GM19351 (cell line): ENCODE results near the gene RUNX1.
A peak's percentile ranks its signal among the peaks of the same experiment; 100 is the strongest.

ENCODE experiments used
- ATAC-seq: cut with Tn5 transposase; IDR thresholded peaks from one replicate; pipeline ENCODE4 v1.9.1; 2021; ENCODE audit warnings: mild to moderate bottlenecking, moderate library complexity; ENCODE audit not compliant: unreplicated experiment

RUNX1 gene

DNA sequence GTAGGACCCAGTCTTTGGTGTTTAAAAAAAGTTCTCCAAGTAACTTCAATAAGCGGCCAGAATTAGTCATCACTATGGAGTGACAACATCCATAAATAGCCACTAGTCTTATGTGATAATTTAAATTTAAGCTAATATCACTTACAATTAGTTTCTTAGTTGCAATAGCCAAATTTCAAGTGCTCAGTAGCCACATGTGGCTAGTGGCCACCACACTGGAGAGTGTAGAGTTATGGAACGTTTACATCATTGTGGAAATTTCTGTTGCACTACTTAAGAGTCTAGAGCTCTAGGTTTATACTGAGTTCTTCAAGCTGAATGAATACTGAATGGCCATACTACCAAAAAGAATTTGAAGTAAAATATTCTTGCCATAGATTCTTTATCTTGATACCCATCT, 121.1 kb downstream of the RUNX1 start:
- no peak for ATAC-seq

DNA sequence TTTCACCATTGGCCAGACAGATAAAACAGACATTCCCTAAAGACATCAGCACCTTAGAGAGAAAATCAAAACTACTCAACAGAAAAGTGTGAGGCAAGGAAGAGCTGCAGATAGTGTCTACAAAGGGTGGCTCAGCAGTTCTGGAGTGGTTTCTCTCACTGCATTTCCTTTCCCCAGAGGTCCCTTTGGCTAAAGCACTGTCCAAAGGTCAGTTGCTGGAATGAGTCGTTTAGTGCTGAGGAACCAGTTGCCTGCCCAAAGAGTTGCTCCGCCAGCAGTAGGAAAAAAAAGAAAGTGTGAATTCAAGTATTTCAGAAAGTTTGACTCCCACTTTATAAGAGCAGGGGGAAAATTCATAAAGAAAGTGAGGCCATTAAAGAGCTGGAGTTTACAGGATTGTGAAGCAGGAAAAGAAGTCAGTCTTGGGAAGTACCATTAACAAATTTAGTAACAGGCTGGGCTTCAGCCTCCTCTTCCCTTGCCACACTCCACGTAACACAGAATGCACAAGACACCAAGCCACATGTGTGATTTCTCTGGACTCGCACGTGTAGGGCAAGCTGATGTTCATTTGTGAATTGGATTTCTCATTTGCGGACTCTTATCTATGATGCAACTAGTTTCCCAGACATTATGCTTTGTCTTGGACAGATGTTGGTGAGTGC, 122.2 kb downstream of the RUNX1 start:
- ATAC-seq: no peak

DNA sequence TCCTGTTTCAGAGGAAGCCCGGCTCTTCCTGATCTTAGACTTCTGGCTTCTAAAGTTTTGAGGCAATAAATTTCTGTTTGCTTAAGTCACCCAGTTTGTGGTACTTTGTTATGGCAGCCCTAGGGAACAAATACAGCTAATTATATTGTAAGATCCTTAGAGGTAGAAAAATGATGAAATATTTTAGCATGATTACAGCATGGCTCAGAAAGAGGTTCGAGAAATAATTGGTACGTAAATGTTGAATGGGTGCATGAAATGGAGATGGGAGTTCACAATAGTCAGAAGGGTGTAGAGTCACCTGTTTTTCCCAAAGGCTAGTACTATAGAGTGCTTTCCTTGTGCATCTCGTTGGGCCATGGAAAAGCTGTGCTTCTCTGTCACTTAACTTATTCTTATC, 123.5 kb downstream of the RUNX1 start:
- no peak for ATAC-seq

DNA sequence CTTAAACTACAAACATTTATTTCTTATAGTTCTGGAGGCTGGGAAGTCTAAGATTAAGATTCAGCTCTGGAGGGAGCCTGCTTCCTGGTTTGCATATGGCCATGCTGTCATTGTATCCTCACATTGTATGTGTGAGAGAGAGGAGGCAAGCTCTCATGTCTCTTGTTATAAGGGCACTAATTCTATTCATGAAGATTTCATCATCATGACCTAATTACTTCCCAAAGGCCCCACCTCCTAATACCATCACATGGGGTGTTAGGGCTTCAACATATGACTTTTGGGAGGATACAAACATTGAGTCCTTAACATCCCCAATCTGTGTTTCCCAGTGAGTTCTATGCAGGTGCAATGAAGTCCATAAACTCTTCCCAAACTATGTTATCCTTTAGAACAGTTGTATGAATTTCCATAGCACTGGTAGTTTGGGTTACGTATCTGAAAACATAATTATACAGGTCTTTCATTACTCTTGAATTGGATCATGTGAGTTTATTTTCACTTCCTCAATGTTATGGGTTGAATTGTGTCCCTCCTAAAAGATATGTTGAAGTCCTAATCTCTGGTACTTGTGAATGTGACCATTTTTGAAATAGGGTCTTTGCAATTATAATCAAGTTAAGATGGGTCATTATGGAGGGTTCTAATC, 124.2 kb downstream of the RUNX1 start:
- no peak for ATAC-seq

DNA sequence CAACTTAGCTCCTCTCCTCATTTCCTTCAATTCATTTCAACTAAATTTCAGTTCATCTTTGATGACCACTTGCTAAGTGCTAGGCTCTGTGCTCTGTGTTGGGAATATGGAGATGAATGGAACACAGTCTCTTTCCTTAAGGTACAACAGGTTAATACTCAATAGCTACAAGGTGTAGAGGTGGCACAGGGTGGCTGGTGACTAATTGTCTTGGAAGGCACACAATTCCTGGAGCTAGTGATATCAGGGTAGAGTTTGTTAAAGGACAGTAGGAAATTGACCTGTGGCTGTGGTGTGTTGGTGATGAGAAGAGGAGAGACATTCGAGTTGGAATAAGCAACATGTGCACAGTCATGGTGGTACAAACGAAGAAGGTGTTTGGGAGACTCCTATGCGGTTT, 124.9 kb downstream of the RUNX1 start:
- no peak for ATAC-seq

DNA sequence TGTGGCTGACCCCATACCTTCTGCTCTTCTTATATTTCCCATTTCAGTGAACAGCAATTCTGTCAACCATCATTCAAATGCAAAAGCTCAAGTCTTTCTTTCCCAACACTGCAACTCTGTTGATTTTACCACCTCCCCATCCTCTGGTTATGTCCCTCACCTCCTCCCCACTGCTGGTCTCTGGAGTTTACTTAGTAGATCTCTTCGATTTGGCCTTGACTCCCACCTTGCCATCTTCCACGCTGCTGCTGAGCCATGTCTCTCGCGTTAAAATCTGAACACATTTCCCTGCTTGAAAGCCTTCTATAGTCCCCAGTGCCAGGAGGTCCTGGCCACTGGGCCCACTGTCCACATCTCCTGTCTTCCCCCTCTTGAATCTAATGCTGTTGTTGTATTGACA, 125.5 kb downstream of the RUNX1 start:
- ATAC-seq: no peak

DNA sequence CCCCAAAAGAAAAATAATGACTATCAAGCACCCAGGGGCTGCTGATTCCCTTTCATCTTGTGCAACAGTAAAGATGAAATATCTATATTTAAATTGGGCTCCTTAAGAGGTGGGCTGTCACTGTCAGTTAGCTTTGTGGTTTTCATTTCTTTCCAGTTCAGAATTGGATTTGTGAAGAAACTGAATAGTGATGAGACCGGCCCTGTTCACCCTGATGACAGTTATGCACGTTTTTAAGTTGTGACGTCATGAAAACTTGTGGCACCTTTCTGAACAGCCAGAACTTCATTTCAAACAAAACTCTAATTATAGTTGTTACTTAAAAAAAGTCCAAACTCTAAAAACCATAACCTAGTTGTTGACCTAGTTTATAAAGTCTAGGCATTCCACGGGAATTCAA, 125.9 kb downstream of the RUNX1 start:
- ATAC-seq: no peak

DNA sequence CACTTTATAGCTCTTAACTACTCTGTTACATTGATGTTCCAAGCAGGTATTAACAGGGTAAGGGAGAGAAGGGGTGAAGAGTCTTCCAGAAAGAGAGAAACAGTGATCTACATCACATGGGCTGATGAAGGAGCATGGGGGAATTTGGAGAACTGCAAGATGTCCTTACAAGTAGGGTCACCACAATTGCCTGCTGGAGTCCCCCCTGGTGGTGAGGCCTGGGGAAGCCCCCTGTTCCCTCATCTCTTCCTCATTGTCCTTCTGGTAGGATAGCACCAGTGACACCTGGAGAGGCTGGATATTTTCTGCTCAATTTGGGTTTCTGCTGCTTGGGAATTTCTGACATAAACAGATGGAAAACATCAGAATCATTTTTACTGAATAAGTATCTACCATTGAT, 126.6 kb downstream of the RUNX1 start:
- no peak for ATAC-seq

DNA sequence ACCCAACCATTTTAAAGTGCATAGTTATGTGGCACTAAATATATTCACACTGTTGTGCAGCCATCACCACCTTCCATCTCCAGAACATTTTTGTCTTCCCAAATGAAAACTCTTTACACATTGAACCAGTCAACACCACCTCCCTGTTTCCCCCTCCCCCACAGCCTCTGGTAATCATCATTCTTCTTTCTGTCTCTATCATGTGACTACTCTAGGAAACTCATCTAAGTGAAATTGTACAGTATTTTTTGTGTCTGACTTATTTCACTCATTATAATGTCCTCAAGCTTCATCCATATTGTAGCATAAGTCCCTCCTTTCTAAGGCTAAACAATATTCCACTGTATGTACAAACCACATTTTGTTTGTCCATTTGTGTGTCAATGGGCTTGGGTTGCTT, 128.0 kb downstream of the RUNX1 start:
- no peak for ATAC-seq

DNA sequence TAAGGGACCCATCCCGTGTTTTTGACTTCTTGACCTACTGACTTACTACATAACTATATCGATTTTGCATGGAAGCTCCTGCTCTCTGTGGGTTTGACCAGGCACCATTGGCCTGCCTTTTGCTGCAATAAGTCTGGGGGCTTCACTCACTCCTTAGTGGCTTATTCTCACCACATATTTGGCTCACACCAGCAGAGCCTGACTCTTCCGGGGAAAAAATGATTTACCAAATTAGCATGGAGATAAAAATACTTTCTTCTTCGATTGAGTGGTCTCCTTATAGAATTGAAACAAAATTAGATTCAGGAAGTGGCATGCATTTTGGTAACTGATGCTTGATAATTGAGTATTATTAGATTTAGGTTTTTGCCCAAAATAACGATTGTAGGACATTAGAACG, 129.7 kb downstream of the RUNX1 start:
- no peak for ATAC-seq

DNA sequence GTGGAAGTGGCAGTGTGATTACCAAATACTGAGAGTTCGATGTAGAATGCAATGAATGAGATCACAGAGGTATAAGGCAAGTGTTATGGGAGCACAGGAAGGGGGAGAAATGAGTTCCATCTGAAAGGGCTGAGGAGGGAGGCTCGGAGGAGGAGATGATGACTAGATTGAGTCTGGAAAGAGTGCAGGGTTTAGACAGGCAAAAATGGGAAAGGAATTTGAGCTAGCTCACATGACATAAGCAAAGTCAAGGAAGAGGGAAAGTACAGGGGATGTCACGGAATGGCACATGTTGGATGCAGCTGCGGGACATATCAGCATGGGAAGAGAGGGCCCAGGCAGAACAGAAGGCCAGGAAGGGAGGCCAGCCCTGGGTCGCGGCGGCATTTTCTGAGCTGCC, 132.7 kb downstream of the RUNX1 start:
- no peak for ATAC-seq

DNA sequence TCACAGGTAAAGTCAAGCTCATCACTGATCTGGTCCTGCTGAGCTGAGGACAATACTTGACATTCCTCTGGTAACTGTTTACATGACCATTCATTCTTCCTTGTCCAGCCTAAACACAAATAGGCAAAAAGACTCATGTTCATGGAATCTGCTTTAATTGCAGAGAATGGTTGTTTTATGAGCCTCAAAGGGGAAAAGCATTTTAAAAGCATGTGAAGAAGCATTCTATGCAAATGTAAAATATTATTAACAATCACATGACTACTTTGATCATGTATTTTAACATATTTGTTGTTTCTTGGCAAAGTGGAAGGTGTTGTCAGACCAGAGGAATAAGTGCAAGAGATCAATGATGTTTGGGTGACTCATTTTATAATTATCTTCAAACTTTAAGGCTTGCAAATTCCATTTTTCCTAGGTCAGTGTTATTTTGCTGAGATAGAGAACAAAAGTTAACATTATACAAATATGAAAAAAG, 133.7 kb downstream of the RUNX1 start:
- no peak for ATAC-seq

DNA sequence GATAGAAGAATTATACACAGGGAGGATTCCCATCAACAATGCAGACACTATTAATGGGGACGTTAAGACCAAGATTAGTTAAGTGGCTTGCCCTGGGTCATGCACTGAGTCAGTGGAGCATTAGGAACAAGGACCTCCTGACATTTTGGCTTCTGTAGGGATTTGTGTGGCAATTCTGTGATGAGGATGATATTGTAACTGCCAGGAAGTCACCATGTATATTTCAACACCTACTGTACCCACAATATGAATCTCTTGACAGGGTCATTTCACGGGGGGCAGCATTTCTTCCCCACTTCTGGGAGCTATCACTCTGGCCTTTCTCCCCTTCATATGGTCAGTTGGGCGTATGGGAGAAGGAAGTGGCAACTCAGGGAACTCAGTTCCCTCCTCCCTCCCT, 134.9 kb downstream of the RUNX1 start:
- ATAC-seq: no peak

DNA sequence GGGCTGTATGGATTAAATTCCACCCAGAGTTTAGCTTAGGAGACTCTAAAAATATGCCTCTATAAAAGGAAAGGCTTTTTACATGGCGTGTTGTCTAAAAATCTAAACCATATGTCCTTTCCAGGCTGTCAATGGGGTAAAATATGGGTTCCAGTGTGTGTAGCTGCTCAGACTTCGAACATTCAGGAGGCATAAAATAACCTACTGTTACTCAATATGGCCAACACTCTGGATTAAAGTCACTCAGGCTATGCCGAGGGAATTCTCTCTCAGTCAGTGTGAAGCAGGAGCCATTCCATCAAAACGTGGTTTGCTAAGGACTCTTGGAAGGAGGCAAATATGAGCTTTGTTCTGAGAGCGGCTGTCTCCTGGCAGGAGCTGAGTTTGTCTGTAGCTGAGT, 135.3 kb downstream of the RUNX1 start:
- no peak for ATAC-seq

DNA sequence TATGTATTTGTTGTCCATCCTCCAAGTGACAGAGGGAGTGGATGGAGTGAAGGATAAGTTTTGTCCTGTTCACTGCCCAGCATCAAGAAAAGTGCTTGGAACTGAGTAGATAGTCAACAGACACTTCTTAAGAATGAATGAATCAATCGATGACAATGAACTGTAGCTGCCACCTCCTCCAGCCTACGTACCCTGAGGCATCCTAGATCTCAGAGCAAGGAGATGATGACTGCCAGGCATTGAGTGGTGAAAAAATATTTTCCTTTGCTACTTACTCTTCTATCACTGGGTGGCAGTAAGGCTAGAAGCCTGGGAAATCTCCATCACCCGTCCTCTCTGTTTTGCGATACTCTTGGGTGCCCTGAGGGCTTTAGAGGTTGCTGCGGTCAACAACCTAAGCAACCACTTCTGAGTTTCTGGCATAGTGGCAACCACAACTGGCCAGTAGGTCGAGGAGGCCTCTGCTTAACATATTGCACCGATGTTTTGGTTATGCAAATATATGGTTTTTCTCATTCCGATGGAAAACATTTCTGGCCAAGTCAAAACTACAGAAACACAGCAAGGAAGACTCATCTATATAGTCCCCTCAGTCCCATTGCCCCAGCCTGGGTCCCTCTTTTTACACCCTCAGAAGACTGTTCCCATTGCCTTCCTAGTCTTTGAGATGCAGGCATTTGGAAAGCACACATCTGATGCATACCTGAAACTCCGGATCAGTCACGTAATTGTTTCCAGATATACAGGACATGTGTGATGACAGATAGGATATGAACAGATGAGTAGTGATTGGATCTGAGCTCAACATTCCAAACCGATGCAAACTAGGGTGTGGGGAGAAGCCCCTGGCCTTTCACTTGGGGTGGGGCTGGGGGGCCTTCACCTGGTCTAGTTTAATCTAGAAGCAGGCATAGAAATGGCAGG, 136.8 kb downstream of the RUNX1 start:
- peak; percentile 67 for ATAC-seq

DNA sequence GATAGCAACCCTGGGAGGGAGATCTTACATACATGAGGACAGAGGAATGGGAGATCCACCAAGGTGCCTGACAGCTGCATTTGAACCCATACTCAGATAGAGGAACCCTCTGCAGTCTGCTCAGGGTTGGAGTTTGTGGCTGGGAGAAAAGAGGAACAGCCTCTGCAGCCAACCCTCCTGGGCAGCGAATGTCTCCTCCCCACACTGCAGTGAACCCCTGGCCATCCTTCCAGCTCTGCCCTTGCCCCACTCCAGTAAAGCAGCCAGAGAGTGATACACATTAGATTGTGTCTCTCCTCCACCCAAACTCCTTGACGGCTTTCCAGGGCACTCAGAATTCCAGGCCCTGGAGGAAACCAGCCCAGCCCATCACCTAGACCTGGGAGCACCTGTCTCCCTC, 137.7 kb downstream of the RUNX1 start:
- no peak for ATAC-seq

DNA sequence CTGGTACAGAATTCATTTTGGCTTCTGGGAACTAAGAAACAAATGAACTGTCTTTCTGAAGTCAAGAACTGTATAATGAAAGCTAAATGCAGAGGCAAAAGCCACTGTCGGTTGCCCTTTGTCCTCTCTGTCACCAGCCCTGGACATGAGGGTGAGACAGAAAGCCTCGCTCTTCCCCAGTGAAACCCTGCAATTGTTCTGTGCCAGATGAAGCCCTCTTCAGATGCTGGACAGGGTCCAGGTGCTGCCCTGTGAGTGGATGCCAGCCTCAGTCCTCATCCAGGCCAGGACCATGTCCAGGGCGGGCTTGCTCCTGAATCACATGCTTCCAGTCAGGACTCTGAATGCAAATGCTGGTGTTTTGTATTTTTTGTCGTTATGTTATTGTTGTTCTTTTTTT, 138.7 kb downstream of the RUNX1 start:
- ATAC-seq: no peak

DNA sequence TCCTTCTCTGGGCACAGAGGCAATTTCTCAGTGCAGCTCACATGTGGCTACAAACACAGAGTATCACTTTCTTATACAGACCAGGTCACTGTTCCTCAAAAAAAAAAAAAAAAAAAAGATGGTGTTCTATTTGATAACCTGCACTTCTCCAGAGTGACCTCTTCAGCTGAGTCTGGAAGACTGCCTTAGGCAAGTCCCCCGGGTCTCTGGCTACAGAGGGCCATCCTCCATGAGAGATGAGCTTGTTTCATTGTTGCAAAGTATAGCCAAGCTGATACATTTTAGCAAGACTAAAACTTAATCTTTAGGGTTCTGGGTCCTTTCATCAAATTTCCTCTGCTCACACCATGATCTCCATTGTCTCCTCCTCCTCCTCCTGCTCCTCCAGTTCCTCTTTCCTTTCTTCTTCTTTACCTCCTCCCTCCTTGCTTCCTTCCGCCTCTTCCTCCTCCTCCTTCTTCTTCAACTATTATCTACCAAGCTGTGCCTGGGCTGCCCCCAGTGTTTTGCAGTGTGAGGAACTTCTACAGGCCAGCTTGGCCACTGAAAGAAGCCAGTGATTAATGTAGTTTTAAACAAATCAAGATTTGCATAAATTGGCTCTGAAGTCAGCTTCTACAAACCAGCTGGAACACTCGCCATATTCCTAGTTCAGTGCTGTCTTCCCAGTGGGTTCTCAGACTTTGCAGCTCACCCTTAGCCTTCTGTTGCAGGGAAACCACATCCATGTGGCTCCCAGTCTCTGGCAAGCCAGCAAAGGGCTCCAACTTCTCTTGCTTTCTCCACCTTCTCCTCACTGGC, 139.4 kb downstream of the RUNX1 start:
- ATAC-seq: no peak

DNA sequence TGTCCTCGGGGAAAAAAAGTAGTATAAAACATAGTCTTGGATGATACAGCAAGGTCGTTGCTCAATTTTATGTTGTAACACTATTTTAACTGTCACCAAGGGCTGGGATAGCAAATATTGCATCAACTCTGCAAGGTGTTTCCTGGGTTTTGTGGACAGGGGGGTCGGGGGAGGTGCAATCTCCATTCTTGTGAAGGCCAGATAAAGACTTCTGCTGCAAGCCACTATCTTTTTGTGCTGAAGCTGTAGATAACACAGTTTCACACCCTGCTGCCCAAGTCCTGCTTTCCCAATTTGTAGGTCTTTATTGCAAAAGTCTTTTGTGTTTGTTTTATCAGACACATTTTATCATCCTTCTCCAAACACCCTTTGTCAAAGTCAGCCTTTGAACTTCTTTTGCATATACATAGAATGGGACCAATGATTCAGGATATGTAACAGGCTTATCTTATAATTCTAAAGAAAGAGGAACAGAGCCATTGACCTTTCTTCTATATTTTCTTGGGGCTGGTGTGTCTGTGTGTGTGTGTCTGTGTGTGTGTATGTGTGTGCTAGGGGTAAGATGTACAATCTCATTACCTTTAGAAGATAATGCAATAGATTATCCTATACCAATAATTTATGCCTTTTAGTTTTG, 140.6 kb downstream of the RUNX1 start:
- no peak for ATAC-seq
